ENCODE data around the gene MAML2. TPM values are rescaled to one million over a fixed set of nuclear protein-coding genes. Genes with fewer than 3 reads are reported as not detected.

The MAML2 gene
- total RNA-seq, 3 donors from 2014 or later = 45.6 to 82.8 (median 68.2) TPM

DNA sequence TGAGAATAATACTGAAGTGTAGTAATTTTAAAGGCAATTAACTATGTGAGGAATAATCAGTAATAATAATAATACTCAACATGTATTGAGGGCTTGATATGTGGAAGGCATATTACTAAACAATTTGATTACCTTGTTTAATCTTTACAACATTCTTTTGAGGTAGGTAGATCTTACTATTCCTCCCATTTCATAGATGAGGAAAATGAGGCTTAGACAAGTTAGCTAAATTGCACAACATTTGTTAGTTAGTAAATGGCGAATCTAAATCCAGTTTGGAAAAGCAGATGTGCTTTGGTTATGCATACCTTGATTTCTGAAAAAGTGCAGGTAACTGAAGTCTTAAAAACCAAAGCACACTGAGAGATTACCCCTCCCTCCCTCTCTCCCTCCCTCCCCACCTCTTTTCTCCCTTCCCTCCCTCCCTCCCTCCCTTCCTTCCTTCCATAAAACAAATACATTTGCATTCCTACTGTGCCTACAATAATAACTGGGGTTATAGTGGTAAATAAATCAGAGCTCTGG, 326.0 kb downstream of the MAML2 start:
- no peak for DNase-seq (ENCODE audit: low spot score in 2 of 2)
- intact Hi-C loops (cut with DNase I; ENCODE audit: low total_unique reads) = no loop called here
- Histone ChIP-seq H3K9me3 (no peaks in the 10 kb centered on the region), H3K4me1 (peaks cover 0 to 9% of the 10 kb centered on the region in 2 donors), H3K4me3 (no peak overlapping the region), H3K27ac (peak overlapping the region in 1 of 2 donors; percentile 18), H3K36me3 (no peaks in the 10 kb centered on the region), H3K27me3 (no peaks in the 10 kb centered on the region)
- TF ChIP-seq POLR2A (IDR thresholded peaks at IDR 0.05) (no peak), POLR2AphosphoS5 (IDR thresholded peaks at IDR 0.05) (no peak)
- TF ChIP-seq, protein P1, sequence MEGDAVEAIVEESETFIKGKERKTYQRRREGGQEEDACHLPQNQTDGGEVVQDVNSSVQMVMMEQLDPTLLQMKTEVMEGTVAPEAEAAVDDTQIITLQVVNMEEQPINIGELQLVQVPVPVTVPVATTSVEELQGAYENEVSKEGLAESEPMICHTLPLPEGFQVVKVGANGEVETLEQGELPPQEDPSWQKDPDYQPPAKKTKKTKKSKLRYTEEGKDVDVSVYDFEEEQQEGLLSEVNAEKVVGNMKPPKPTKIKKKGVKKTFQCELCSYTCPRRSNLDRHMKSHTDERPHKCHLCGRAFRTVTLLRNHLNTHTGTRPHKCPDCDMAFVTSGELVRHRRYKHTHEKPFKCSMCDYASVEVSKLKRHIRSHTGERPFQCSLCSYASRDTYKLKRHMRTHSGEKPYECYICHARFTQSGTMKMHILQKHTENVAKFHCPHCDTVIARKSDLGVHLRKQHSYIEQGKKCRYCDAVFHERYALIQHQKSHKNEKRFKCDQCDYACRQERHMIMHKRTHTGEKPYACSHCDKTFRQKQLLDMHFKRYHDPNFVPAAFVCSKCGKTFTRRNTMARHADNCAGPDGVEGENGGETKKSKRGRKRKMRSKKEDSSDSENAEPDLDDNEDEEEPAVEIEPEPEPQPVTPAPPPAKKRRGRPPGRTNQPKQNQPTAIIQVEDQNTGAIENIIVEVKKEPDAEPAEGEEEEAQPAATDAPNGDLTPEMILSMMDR (IDR thresholded peaks at IDR 0.05) = no peak

DNA sequence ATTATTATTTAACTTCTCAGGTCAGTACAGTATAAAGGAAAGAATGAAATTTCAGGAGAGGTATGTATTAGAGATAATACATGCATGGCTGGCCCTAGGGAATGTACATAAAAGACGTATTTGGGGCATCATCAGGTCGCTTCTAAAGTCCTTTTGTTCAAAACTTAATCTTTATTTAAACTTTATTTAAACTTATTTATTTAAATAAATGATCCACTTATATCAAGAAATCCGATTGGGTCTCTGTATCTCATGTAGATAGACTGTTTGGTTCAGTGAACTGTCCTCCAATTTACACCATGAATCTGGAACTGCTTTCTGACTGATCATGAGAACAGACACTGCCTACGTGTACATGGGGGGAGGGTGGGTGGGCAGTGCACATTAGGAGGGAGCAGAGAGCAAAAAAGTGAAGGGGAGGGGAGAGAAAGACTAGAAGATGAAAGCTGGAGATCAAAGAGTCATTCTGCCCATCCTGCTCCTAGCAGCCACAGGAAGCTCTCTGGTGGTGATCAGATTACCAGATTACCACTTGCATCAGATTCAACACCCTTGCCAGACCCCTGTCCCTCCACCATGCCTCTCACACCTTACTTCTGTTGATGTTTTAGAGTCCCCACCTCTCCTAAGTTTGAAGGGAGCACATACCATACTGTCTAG, 327.0 kb downstream of the MAML2 start:
- H3K4me3 ChIP-seq = no peak overlapping the region
- TF ChIP-seq, protein P1 (IDR thresholded peaks at IDR 0.05) = no peak
- TF ChIP-seq POLR2A (IDR thresholded peaks at IDR 0.05) (no peak), POLR2AphosphoS5 (IDR thresholded peaks at IDR 0.05) (no peak)
- H3K27ac ChIP-seq = peak overlapping the region in 1 of 2 donors; percentile 8
- H3K27me3 ChIP-seq = no peaks in the 10 kb centered on the region
- DNase-seq (ENCODE audit: low spot score in 2 of 2) = no peak
- intact Hi-C loops (cut with DNase I; ENCODE audit: low total_unique reads) = no loop called here
- peaks cover 0 to 9% of the 10 kb centered on the region in 2 donors for H3K4me1 ChIP-seq
- no peaks in the 10 kb centered on the region for H3K36me3 ChIP-seq
- no peaks in the 10 kb centered on the region for H3K9me3 ChIP-seq

DNA sequence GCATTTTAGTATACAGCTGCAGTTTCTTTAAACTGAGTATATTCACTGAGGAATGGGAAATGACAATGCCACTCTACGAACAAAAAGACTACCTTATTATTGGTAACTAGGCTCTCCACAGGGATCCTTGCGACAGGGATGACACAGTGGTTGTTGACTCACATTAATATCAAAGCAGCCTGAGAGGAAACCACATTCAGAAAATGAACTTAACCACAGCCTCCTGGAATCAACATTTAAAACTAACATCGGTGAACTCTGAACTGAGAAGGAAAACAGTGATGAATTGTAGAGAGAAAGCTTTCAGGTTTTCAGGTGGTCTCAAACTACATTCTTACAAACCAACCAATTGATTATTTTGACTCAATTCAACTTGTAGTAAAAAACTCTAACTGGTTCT, 328.8 kb downstream of the MAML2 start:
- H3K27me3 ChIP-seq = no peaks in the 10 kb centered on the region
- H3K27ac ChIP-seq = peak overlapping the region; percentile 80 to 87
- no peaks in the 10 kb centered on the region for H3K9me3 ChIP-seq
- H3K4me1 ChIP-seq = peaks cover 0 to 9% of the 10 kb centered on the region in 2 donors
- H3K4me3 ChIP-seq = no peak overlapping the region
- no peaks in the 10 kb centered on the region for H3K36me3 ChIP-seq
- DNase-seq (ENCODE audit: low spot score in 2 of 2) = no peak
- intact Hi-C loops (cut with DNase I; ENCODE audit: low total_unique reads) = no loop called here
- TF ChIP-seq POLR2AphosphoS5 (IDR thresholded peaks at IDR 0.05) (no peak), POLR2A (IDR thresholded peaks at IDR 0.05) (no peak)
- TF ChIP-seq, protein P1 (IDR thresholded peaks at IDR 0.05) = no peak

DNA sequence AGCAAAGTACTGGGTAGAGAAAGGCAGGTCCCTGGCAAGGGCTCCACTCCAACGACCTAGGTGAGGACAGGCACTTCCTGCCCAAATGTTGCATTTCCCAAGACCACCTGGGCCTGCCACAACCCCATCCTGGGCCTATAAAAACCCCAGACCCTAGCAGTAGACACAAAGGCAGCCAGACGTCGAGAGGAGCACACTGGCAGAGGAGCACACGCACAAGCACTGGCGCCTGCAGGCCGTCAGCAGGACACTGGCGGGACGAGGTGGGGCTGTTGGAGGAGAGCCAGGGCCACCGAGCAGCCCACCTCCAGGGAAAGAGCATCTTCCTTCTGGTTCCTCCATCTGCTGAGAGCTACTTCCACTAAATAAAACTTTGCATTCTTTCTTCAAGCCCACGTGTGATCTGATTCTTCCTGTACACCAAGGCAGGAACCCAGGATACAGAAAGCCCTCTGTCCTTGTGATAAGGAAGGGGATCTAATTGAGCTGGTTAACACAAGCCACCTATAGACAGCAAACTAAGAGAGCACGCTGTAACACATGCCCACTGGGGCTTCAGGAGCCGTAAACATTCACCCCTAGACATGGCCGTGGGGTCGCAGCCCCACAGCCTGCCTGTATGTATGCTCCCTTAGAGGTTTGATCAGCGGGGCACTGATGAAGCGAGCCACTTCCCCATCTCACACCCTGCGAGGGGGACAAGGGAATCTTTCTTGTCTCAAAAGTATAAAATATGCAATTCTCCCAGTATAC, 329.4 kb downstream of the MAML2 start:
- Histone ChIP-seq H3K27me3 (no peaks in the 10 kb centered on the region), H3K27ac (peak overlapping the region; percentile 80 to 87), H3K4me1 (peaks cover 0 to 9% of the 10 kb centered on the region in 2 donors), H3K4me3 (no peak overlapping the region), H3K36me3 (no peaks in the 10 kb centered on the region), H3K9me3 (no peaks in the 10 kb centered on the region)
- intact Hi-C loops (cut with DNase I; ENCODE audit: low total_unique reads) = no loop called here
- TF ChIP-seq, protein P1 (IDR thresholded peaks at IDR 0.05) = no peak
- TF ChIP-seq POLR2A (IDR thresholded peaks at IDR 0.05) = no peak
- no peak for TF ChIP-seq POLR2AphosphoS5 (IDR thresholded peaks at IDR 0.05)
- no peak for DNase-seq (ENCODE audit: low spot score in 2 of 2)
